COLO668 (cell line): ENCODE results near the gene ZGRF1.
"Not testable (repeated sequence)": the region's sequence is repeated elsewhere in the genome, so short reads cannot be mapped to it uniquely, and the experiment has no call there.

Experiments used
- DNase-seq: peaks from one replicate; lab custom pipeline; 2025; ENCODE audit not compliant: unreplicated experiment; lab: John Stamatoyannopoulos, UW

Gene ZGRF1

GRCh38 chr4:112516066-112516470 lies 120.6 kb downstream of the ZGRF1 start, which contains the start of gene NEUROG2:
TSS of gene NEUROG2 (minus strand) at chr4:112516180. CDS start at chr4:112515475, 705 bp downstream.
- no peak for DNase-seq

GRCh38 chr4:112515198-112516065 lies 121.3 kb downstream of the ZGRF1 start:
- peak; percentile 66 for DNase-seq

GRCh38 chr4:112514647-112515197 lies 122.0 kb downstream of the ZGRF1 start:
- DNase-seq, result peak; percentile 48

- no peak for DNase-seq
Observed at GRCh38 chr4:112513971-112514646, 122.6 kb downstream of the ZGRF1 start.

GRCh38 chr4:112511803-112512118 lies 124.9 kb downstream of the ZGRF1 start:
- no peak for DNase-seq

GRCh38 chr4:112511093-112511802 lies 125.5 kb downstream of the ZGRF1 start:
- DNase-seq, result no peak

GRCh38 chr4:112510291-112511092 lies 126.2 kb downstream of the ZGRF1 start:
- DNase-seq, result no peak

- DNase-seq, result peak; percentile 48
Observed at GRCh38 chr4:112509243-112510141, 127.2 kb downstream of the ZGRF1 start.

GRCh38 chr4:112508356-112508755 lies 128.4 kb downstream of the ZGRF1 start:
- DNase-seq, result no peak

- no peak for DNase-seq
Observed at GRCh38 chr4:112504807-112505206, 131.9 kb downstream of the ZGRF1 start.

- no peak for DNase-seq
Observed at GRCh38 chr4:112502871-112503270, 133.8 kb downstream of the ZGRF1 start.

GRCh38 chr4:112492321-112492720 lies 144.4 kb downstream of the ZGRF1 start:
- no peak for DNase-seq

GRCh38 chr4:112490808-112491207 lies 145.9 kb downstream of the ZGRF1 start:
- not testable (repeated sequence) for DNase-seq
